Fibroblast of gingiva (primary cell): Measurements from ENCODE around the gene RASSF8.

Source experiments
- DNase-seq: peaks from one replicate; pipeline ENCODE4 v3.0.0-alpha.2; 2011; ENCODE audit warnings: low read depth

Gene RASSF8

DNA sequence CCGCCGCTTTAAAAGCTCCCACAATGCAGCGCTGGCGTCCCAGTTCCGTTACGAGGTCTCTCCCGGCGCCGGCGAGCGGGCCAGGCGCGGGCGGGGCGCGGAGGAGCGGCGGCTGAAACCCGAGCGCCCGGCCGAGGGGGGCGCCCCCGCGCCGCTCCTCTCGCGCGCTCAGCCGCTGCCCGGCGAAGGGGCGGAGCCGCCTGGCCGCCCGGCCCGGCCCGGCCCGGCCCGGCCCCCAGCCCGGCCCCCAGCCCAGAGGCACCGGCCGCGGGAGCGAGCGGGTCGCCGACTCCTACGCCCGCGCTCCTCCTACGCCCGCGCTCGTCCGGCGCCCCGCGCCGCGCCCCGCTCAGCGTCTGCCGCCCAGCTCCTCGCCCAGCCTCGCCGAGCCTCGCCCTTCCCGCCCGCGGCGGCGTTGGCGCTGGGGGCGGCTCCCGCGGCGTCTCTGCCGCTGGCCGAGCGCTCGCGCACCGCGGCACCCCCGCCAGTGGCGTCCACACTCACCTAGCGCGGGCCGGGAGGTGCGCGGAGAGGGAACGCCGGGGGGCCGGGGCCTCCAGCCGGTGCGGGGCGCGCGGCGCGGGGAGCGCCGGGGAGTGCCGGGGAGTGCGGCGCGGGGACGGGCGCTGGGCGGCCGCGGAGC is at the start of gene RASSF8:
RASSF8 (plus strand) TSS at position 255 of the 643 bp plus-strand sequence. CDS start 96,662 bp downstream, outside the sequence.
- peak; percentile 82 for DNase-seq

DNA sequence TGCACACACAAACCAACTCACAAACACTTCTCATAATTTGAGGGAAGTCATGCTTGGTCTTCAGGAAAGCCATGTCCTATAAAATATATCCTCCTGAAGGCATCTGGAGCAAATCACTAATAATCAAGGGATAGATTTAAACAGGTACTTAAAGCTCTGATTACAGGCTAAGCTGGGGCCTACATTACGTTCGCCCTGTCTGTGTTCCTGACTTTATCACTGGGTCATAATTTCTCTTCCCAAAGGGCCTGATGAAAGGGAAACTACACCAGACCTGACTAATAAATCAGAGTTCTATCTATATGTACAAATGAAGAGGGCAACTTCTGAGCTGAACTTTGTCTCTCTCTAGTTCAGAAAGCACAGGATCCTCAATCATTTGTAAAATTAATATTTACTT is 43.9 kb upstream of the RASSF8 start:
- DNase-seq, result no peak

DNA sequence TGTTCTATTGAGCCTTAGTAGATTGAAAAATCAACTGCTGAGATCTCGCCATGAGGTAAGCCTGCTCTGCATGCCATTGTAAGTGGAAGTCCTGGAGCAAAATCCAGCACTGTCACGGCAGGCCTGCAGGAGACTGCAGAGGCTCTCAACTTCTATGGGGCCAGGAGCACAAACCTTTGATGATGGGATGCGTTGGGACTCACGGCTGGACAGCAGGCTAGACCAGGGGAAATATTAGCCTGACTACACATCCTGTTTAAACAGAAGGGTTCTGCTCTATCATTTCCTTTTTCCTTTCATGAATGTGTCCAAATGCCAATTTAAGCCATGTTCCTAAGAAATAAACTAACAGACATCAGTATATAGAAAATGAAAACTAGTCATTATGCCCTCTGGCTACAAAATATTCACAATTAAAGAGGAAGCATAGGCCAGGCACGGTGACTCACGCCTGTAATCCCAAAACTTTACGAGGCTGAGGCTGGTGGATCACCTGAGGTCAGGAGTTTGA is 33.9 kb upstream of the RASSF8 start:
- DNase-seq, result no peak

DNA sequence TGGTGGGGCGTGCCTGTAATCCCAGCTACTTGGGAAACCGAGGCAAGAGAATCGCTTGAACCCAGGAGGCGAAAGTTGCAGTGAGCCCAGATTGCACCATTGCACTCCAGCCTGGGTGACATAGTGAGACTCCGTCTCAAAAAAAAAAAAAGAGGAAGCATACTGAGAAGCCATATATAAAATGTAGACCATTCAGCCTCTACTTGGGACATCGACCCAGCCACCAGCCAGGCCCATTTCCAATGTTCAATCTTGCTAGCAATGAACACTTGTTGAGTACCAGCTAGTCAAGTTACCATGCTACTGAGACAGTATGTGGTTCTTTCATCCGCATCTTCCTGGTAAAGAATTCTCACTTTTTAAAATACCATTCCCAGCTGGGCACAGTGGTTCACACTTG is 33.4 kb upstream of the RASSF8 start:
- DNase-seq, result no peak

GRCh38 chr12:25926536-25926935 is 31.9 kb upstream of the RASSF8 start:
- no peak for DNase-seq

DNA sequence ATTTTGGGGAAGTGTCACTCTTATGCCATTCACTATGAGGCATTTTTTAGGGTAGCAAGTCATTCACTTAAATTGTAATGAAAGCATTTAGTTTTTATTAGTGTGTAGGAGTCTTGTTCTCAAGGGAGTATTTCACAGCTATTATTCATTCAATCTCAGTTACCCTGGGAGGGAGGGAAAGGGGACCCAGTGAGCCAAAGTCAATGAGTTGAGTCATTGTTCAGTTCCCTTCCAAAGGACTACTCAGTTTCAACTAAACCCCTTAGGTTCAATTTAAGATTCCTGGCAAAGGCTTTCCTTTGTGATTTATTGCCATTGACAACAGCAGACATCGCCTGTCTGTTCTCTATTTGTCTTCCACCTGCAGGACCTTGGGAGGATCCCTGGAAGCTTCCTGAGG is 29.3 kb upstream of the RASSF8 start:
- DNase-seq, result peak; percentile 44

- DNase-seq, result no peak
Observed at GRCh38 chr12:25932971-25933370, 25.5 kb upstream of the RASSF8 start.

GRCh38 chr12:25934456-25934855 is 24.0 kb upstream of the RASSF8 start:
- no peak for DNase-seq

GRCh38 chr12:25935355-25936144 is 22.9 kb upstream of the RASSF8 start:
- no peak for DNase-seq

GRCh38 chr12:25937096-25937495 is 21.4 kb upstream of the RASSF8 start:
- DNase-seq, result no peak

DNA sequence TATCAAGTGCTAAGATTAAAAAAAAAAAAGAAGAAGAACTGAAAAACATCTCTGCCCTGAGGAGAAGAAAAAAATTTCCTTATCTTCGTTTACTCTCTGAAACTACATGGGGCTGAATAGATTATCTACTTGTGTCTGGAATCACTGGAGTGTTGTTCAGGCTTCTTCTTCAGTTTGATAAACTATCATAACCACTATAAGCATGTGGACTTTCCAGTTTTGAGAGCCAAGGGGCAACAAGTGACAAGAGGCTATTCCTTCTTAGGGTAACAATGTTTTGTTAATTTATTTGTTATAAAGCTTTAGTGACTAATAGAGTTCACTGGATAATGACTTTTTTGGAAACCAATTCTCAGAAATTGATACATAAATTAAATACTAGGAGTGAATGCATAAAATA is 19.9 kb upstream of the RASSF8 start:
- no peak for DNase-seq

GRCh38 chr12:25939606-25940005 is 18.9 kb upstream of the RASSF8 start:
- no peak for DNase-seq

DNA sequence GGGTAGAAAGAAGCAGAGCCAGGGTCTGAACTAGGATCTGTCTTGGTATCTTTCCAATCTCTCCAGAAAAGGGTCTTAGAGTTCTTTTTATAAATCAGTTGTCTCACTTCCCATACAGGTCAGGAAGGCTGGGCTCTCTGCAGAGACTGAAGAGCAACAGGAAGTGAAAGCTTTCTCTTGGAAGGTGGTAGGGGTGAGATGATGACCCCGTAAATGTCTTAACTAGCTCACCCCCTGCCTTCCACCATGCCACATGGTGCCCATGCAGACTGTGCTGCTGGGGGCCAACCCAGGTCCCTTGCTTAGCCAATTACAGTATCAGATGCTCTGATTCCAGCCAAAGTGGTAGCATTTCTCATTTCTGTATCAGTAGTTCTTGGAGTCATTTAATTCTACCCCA is 17.6 kb upstream of the RASSF8 start:
- DNase-seq, result no peak

DNA sequence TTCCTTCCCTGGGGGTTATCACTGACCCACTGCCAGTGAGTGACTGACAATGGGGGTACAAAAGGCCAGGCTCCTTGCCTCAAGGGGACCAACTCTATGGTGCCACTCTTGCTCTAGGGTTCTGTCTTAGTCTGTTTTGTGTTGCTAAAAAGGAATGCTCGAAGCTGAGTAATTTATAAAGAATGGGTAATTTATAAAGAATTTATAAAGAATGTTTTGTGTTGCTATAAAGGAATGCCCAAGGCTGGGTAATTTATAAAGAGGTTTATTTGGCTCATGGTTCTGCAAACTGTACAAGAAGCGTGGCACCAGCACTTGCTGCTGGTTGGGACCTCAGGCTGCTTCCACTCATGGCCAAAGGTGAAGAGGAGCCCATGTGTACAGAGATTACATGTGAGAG is 15.8 kb upstream of the RASSF8 start:
- peak; percentile 17 for DNase-seq

- no peak for DNase-seq
Observed at GRCh38 chr12:25943940-25944339, 14.5 kb upstream of the RASSF8 start.

DNA sequence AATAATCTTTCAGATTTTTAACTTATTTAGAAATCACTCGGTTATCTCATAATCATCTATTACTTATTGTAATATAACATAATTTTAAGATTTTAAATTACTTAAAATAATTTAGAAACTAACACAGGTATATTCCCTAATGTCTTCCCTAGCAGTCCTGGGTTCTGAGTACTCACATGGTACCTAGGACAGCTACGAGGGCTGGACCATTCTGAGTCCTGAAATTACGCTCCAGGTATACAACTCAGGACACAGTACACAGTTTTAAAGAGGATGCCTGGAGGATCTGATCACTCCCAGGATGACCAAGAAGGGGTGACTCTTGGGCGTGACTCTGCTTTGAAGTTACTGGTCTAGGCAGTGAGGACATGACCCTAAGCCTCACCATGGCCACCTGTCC is 9.1 kb upstream of the RASSF8 start:
- no peak for DNase-seq

DNA sequence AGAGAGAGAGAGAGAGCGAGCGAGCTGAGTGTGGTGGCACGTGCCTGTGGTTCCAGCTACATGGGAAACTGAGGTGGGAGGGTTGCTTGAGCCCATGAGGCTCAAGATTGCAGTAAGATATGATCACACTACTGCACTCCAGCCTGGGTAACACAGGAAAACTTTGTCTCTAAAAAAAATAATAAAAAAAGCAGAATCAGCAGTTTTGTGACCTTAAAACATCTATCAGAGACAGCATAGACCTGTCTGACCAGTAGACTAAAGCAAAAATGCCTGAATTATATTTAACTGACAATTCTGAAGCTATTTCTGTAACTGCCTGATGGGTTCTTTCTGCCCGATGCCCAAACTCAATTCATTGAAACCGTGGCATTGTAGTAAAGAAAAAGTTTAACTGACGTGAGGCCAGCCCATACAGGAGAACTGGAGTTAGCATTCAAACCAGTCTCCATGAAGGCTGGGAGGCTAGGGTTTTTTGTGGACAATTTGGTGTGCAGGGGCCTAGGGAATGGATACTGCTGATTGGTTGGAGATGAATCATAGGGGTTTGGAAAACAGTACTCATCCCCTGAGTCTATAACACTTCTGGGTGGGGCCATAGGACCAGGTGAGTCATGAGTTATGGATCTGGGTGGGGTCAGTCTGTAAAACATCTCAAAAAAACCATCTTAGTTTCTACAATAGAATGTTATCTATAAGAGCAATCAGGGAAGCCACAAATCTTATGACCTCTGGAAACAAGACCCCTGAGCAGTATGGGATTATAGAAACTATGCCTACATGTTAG is 8.0 kb upstream of the RASSF8 start:
- DNase-seq, result no peak

- DNase-seq, result peak; percentile 77
Observed at GRCh38 chr12:25957793-25958427, 572 bp upstream of the RASSF8 start.

GRCh38 chr12:25959071-25959961 is 834 bp downstream of the RASSF8 start:
- DNase-seq, result peak; percentile 90

DNA sequence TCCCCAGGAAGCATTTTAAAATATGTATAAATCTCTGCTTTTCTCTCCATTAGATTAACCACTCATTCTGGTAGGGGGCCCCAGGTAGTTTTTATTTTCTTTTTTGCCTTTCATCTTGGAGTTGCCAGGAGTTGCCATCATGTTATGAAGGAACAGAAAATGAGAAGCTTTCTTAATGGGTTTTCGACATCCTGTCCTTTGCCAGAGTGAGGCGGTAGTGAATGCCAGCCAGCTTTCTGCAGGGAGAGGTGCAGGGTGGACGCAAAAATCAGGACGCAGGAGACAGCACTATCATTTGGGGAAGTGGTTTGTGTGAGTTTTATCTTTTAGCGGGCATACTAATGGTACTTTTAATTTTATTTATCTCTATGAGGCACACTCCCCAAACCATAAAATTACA is 1.7 kb downstream of the RASSF8 start:
- peak; percentile 55 for DNase-seq

- DNase-seq, result no peak
Observed at GRCh38 chr12:25960961-25961360, 2.5 kb downstream of the RASSF8 start.
